ENCODE results near the gene WDR91. TPM values are rescaled to one million over a fixed set of nuclear protein-coding genes. Genes with fewer than 3 reads are reported as not detected.
A peak's percentile ranks its signal among the peaks of the same experiment; 100 is the strongest.
"Not testable (repeated sequence)": the region's sequence is repeated elsewhere in the genome, so short reads cannot be mapped to it uniquely, and the experiment has no call there.

WDR91 gene
- polyA plus RNA-seq, 6 donors from 2014 or later: 2.3 to 5.8 (median 4.5) TPM

- Mint-ChIP-seq H3K36me3 (no peaks in the 10 kb centered on the region), H3K27ac (no peak overlapping the region), H3K4me3 (no peak overlapping the region), H3K9me3 (peaks cover 0 to 9% (median 1%) of the 10 kb centered on the region in 7 donors), H3K27me3 (peaks cover 0 to 8% (median 0%) of the 10 kb centered on the region in 3 donors), H3K4me1 (no peaks in the 10 kb centered on the region)
- no peak for ATAC-seq (ENCODE audit: low read depth in 2 of 2)
- no peak for DNase-seq
These were observed 6.6 kb upstream of the WDR91 start for GRCh38 chr7:135217645-135218509.

DNA sequence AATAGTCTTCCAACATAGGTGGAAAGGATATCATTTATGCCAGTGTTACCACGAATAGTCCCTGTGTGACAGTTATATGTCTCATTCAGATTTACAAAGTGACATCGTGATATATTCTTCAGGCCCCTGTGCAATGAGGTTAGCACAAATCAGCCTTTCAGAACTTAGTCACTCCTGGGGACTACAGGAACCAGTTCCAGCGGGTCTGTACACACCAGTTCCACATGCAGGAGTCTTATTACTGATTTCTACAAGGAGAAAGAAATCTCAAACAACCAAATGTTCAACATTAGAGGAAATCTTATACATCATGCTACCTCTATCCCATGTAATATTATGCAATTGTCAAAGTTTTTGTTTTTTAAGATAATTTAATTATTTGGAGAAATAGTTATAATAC, 4.4 kb upstream of the WDR91 start:
- peaks cover 2 to 3% (median 2%) of the 10 kb centered on the region in 3 donors for H3K4me1 Mint-ChIP-seq
- ATAC-seq (ENCODE audit: low read depth in 2 of 2) (no peak), DNase-seq (no peak)
- H3K9me3 Mint-ChIP-seq: peaks cover 0 to 7% (median 1%) of the 10 kb centered on the region in 7 donors
- H3K4me3 Mint-ChIP-seq: no peak overlapping the region
- H3K27me3 Mint-ChIP-seq: peaks cover 0 to 8% (median 0%) of the 10 kb centered on the region in 3 donors
- H3K27ac Mint-ChIP-seq: no peak overlapping the region
- H3K36me3 Mint-ChIP-seq: no peaks in the 10 kb centered on the region

DNA sequence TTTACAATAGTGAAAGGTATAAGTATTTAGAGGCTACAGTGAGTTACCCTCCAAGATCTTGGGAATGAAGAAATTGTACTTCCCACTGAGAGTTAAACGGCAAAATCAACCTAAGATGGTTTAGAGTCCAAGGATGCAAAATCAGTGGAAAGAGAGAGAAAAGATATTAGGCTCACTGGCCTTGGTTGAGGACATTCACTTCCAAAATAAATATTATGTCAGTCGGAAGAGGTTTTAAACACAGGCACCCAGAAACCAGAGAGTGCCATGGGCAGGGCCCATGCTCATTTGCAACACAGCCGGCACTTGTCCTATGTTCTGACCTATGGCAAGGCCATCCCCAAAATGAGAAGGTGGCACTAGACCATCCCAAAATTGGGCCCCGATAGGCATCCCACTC, 3.9 kb upstream of the WDR91 start:
- H3K27ac Mint-ChIP-seq: no peak overlapping the region
- DNase-seq: no peak
- H3K9me3 Mint-ChIP-seq: peaks cover 0 to 2% (median 0%) of the 10 kb centered on the region in 7 donors
- peaks cover 3 to 7% (median 7%) of the 10 kb centered on the region in 3 donors for H3K4me1 Mint-ChIP-seq
- H3K27me3 Mint-ChIP-seq: peaks cover 0 to 8% (median 0%) of the 10 kb centered on the region in 3 donors
- H3K36me3 Mint-ChIP-seq: no peaks in the 10 kb centered on the region
- no peak overlapping the region for H3K4me3 Mint-ChIP-seq
- ATAC-seq (ENCODE audit: low read depth in 2 of 2): no peak

GRCh38 chr7:135213831-135214230, 2.5 kb upstream of the WDR91 start:
- no peaks in the 10 kb centered on the region for H3K36me3 Mint-ChIP-seq
- H3K27ac Mint-ChIP-seq: no peak overlapping the region
- peaks cover 3 to 21% (median 19%) of the 10 kb centered on the region in 3 donors for H3K4me1 Mint-ChIP-seq
- no peak for DNase-seq
- H3K27me3 Mint-ChIP-seq: peaks cover 0 to 8% (median 0%) of the 10 kb centered on the region in 3 donors
- H3K9me3 Mint-ChIP-seq: no peaks in the 10 kb centered on the region
- no peak for ATAC-seq (ENCODE audit: low read depth in 2 of 2)
- peak overlapping the region in 1 of 8 donors; percentile 98 for H3K4me3 Mint-ChIP-seq

GRCh38 chr7:135211946-135212685, 790 bp upstream of the WDR91 start:
- not testable (repeated sequence) for H3K36me3 Mint-ChIP-seq; H3K27me3 Mint-ChIP-seq; ATAC-seq (ENCODE audit: low read depth in 2 of 2); H3K9me3 Mint-ChIP-seq; DNase-seq
- peak overlapping the region; percentile 91 to 98 (median 96) for H3K4me3 Mint-ChIP-seq
- peak overlapping the region; percentile 66 to 95 (median 90) for H3K27ac Mint-ChIP-seq
- H3K4me1 Mint-ChIP-seq: peaks cover 19 to 38% (median 34%) of the 10 kb centered on the region in 3 donors

GRCh38 chr7:135210888-135211178, 493 bp downstream of the WDR91 start:
- DNase-seq (no peak), ATAC-seq (ENCODE audit: low read depth in 2 of 2) (no peak)
- H3K4me3 Mint-ChIP-seq: peak overlapping the region; percentile 91 to 99 (median 96)
- H3K36me3 Mint-ChIP-seq: no peaks in the 10 kb centered on the region
- peaks cover 24 to 51% (median 44%) of the 10 kb centered on the region in 3 donors for H3K4me1 Mint-ChIP-seq
- H3K27me3 Mint-ChIP-seq: no peaks in the 10 kb centered on the region
- H3K27ac Mint-ChIP-seq: peak overlapping the region; percentile 90 to 99 (median 92)
- H3K9me3 Mint-ChIP-seq: no peaks in the 10 kb centered on the region

GRCh38 chr7:135209225-135209834, 2.0 kb downstream of the WDR91 start:
- no peak for ATAC-seq (ENCODE audit: low read depth in 2 of 2)
- Mint-ChIP-seq H3K4me3 (peak overlapping the region in 6 of 8 donors; percentile 15 to 98 (median 34)), H3K36me3 (peaks cover 4 to 8% of the 10 kb centered on the region in 2 donors), H3K9me3 (no peaks in the 10 kb centered on the region), H3K27me3 (no peaks in the 10 kb centered on the region), H3K27ac (no peak overlapping the region), H3K4me1 (peaks cover 32 to 60% (median 53%) of the 10 kb centered on the region in 3 donors)
- DNase-seq: no peak

DNA sequence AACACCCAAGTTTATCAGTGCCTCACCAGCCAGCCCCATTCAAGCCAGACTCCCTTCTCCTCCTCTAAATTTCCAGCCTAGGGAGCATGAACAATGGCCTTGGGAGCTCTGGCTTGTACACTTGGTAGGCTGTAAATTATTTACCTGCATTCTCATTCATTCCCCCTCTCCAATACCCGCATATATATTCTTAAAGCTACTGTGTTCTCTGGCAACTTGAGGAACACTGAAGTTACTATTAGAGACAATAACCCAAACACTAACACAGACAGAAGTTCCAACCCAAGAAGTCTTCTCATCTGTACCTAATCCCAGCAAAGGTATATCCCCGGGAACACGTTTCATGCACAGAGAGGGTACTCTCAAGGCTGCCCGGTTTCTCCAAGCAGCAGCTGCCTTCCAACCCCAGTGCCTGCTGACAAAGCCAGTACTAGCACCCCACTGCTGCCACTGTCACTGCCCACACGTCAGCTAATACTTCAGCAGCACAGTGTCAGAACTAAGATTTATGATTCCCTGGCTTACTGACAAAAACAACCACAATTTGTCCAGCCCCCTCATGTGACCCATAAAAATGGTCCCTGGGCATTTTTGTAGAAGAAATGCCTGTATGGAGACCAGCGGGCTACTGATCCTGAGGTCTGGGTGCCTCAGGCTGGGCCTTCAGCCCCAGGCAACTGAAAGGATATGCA, 3.1 kb downstream of the WDR91 start:
- ATAC-seq (ENCODE audit: low read depth in 2 of 2): no peak
- no peaks in the 10 kb centered on the region for H3K27me3 Mint-ChIP-seq
- H3K36me3 Mint-ChIP-seq: peaks cover 4 to 8% of the 10 kb centered on the region in 2 donors
- no peak for DNase-seq
- H3K4me1 Mint-ChIP-seq: peaks cover 32 to 65% (median 57%) of the 10 kb centered on the region in 3 donors
- H3K27ac Mint-ChIP-seq: peak overlapping the region in 4 of 6 donors; percentile 3 to 66 (median 32)
- peak overlapping the region in 5 of 8 donors; percentile 13 to 98 (median 55) for H3K4me3 Mint-ChIP-seq
- no peaks in the 10 kb centered on the region for H3K9me3 Mint-ChIP-seq

GRCh38 chr7:135207406-135208101, 3.8 kb downstream of the WDR91 start:
- peaks cover 4 to 8% of the 10 kb centered on the region in 2 donors for H3K36me3 Mint-ChIP-seq
- DNase-seq (no peak), ATAC-seq (ENCODE audit: low read depth in 2 of 2) (no peak)
- H3K27ac Mint-ChIP-seq: peak overlapping the region; percentile 18 to 88 (median 70)
- H3K4me3 Mint-ChIP-seq: peak overlapping the region in 7 of 8 donors; percentile 34 to 98 (median 61)
- no peaks in the 10 kb centered on the region for H3K9me3 Mint-ChIP-seq
- no peaks in the 10 kb centered on the region for H3K27me3 Mint-ChIP-seq
- peaks cover 32 to 65% (median 56%) of the 10 kb centered on the region in 3 donors for H3K4me1 Mint-ChIP-seq

DNA sequence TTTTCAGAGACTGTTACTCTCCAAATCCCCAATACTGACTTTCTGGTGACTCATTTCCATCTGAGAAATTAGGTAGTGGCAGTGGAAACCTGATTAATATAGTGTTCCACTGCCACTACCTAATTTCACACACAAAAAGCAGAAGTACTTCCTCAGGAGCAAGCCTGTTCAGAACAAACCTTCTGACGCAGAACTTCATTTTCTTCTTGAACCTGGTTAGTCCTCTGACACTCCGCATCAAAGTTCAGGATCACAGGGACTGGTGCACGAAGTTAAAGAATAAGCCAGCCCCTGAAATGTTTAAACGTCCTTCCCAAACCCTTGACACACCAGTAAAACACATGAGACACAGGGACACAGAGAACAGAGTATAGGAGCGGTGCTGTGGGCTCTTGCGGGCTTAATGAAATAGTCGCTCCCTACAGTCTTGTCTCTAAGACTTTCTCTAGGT, 4.4 kb downstream of the WDR91 start:
- no peak for ATAC-seq (ENCODE audit: low read depth in 2 of 2)
- peaks cover 9 to 14% of the 10 kb centered on the region in 2 donors for H3K36me3 Mint-ChIP-seq
- H3K4me1 Mint-ChIP-seq: peaks cover 32 to 65% (median 56%) of the 10 kb centered on the region in 3 donors
- H3K27me3 Mint-ChIP-seq: no peaks in the 10 kb centered on the region
- H3K27ac Mint-ChIP-seq: peak overlapping the region; percentile 10 to 82 (median 64)
- no peaks in the 10 kb centered on the region for H3K9me3 Mint-ChIP-seq
- peak overlapping the region; percentile 34 to 98 (median 58) for H3K4me3 Mint-ChIP-seq
- DNase-seq: peak; percentile 22

DNA sequence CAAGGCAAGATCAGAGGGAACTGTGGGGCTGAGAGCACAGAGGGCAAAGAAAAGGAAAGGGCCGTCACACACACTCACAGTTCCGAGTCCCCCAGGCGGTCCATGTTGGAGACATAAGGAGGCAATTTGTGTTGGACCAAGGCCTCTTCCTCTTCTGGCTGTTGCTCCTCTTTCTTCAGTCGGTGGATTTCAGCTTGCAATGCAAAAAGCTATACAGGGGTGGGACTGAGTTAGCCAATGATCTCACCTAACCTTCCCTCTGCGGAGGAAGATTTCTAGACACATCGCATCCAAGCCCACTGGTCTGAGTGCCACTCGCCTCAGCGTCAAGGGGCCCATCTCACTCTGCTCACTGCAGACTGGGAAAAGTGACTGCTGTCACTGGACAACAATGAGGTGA, 5.5 kb downstream of the WDR91 start:
- no peak overlapping the region for H3K27ac Mint-ChIP-seq
- peaks cover 17 to 21% of the 10 kb centered on the region in 2 donors for H3K36me3 Mint-ChIP-seq
- DNase-seq (no peak), ATAC-seq (ENCODE audit: low read depth in 2 of 2) (no peak)
- H3K9me3 Mint-ChIP-seq: no peaks in the 10 kb centered on the region
- H3K4me1 Mint-ChIP-seq: peaks cover 29 to 65% (median 56%) of the 10 kb centered on the region in 3 donors
- H3K4me3 Mint-ChIP-seq: peak overlapping the region in 1 of 8 donors; percentile 4
- no peaks in the 10 kb centered on the region for H3K27me3 Mint-ChIP-seq

- Mint-ChIP-seq H3K27me3 (no peaks in the 10 kb centered on the region), H3K27ac (peak overlapping the region in 1 of 6 donors; percentile 82), H3K36me3 (peaks cover 19 to 21% of the 10 kb centered on the region in 2 donors), H3K4me1 (peaks cover 29 to 55% (median 47%) of the 10 kb centered on the region in 3 donors), H3K4me3 (peak overlapping the region in 1 of 8 donors; percentile 50), H3K9me3 (no peaks in the 10 kb centered on the region)
- ATAC-seq (ENCODE audit: low read depth in 2 of 2) (no peak), DNase-seq (no peak)
These were observed 6.5 kb downstream of the WDR91 start for GRCh38 chr7:135204876-135205275.
